K562 (cell line): Measurements from ENCODE around the gene GPS2. TPM values are rescaled to one million over a fixed set of nuclear protein-coding genes. Genes with fewer than 3 reads are reported as not detected.
A peak's percentile ranks its signal among the peaks of the same experiment; 100 is the strongest.

ENCODE experiments used
- ATF7 ChIP-seq: fragments of 450-650 bp; IDR thresholded peaks from 2 replicates; pipeline ENCODE4 v1.7.1; 2014; ENCODE audit warnings: mild to moderate bottlenecking, moderate library complexity
- BHLHE40 ChIP-seq: IDR thresholded peaks from 2 replicates; pipeline ENCODE4 v1.6.1; 2011; ENCODE audit warnings: low read length, improper control_type of control experiment
- ELF4 ChIP-seq: fragments of 450-650 bp; formaldehyde crosslinking; IDR thresholded peaks from 2 replicates; pipeline ENCODE4 v1.4.0; 2022; ENCODE audit warnings: missing genetic modification characterization
- FIP1L1 ChIP-seq: fragments of 200-400 bp; formaldehyde crosslinking; IDR thresholded peaks from 2 replicates; pipeline ENCODE4 v1.6.1; 2018; ENCODE audit warnings: mild to moderate bottlenecking, low read depth, low read length; ENCODE audit not compliant: poor library complexity, severe bottlenecking
- FOXM1 ChIP-seq, 2 experiments: fragments of 450-650 bp in 1 of 2; sonication (generic) in 1 of 2; formaldehyde crosslinking in 1 of 2; IDR thresholded peaks; 2 replicates each; pipeline versions ENCODE4 v1.6.1 to v1.9.0; 2017 to 2022; ENCODE audit warnings: low read depth in 2 of 2, mild to moderate bottlenecking in 2 of 2, missing genetic modification reagents in 1 of 2, moderate library complexity in 1 of 2
- GTF2E2 ChIP-seq: fragments of 200-800 bp; sonication (Bioruptor generic); IDR thresholded peaks from 2 replicates; pipeline ENCODE4 v1.6.1; 2016; ENCODE audit warnings: missing genetic modification characterization, missing compliant biosample characterization
- HMBOX1 ChIP-seq: sonication (generic); IDR thresholded peaks from 2 replicates; pipeline ENCODE4 v1.6.1; 2016
- HMGN3 ChIP-seq: IDR thresholded peaks from 2 replicates; pipeline ENCODE4 v1.6.1; 2011; ENCODE audit warnings: borderline replicate concordance, low read depth, mild to moderate bottlenecking, mixed read lengths, low read length; ENCODE audit not compliant: insufficient read length; ENCODE audit errors: extremely low read depth
- RBFOX2 ChIP-seq: fragments of 200-400 bp; formaldehyde crosslinking; IDR thresholded peaks from 2 replicates; pipeline ENCODE4 v1.6.1; 2017; ENCODE audit warnings: low read depth, mild to moderate bottlenecking, low read length, moderate library complexity
- SMAD3 ChIP-seq: fragments of 450-650 bp; formaldehyde crosslinking; conservative IDR thresholded peaks from 2 replicates; pipeline ENCODE4 v1.4.0; 2020; ENCODE audit warnings: mild to moderate bottlenecking
- SP2 ChIP-seq: IDR thresholded peaks from 2 replicates; pipeline ENCODE4 v1.6.1; 2011; ENCODE audit warnings: mild to moderate bottlenecking, low read depth, low read length, moderate library complexity; ENCODE audit not compliant: poor library complexity, severe bottlenecking; ENCODE audit errors: extremely low read depth
- TAF7 ChIP-seq: fragments of 450-650 bp; IDR thresholded peaks from 2 replicates; pipeline ENCODE4 v1.6.1; 2016; ENCODE audit warnings: missing genetic modification characterization, missing compliant biosample characterization
- TCF3 ChIP-seq: sonication (generic); formaldehyde crosslinking; IDR thresholded peaks from 2 replicates; pipeline ENCODE4 v1.4.0; 2020; ENCODE audit warnings: mild to moderate bottlenecking, missing genetic modification reagents
- TFAP4 ChIP-seq: sonication (generic); formaldehyde crosslinking; IDR thresholded peaks from 2 replicates; pipeline ENCODE4 v1.8.0; 2022; ENCODE audit warnings: missing genetic modification reagents, mild to moderate bottlenecking, moderate library complexity, borderline replicate concordance
- THAP7 ChIP-seq: fragments of 250-450 bp; sonication (Bioruptor Pico); IDR thresholded peaks from 2 replicates; pipeline ENCODE4 v1.5.0; 2021
- THRA ChIP-seq: fragments of 450-650 bp; IDR thresholded peaks from 2 replicates; pipeline ENCODE4 v1.6.1; 2017; ENCODE audit warnings: mild to moderate bottlenecking, moderate library complexity
- ZNF609 ChIP-seq: sonication (generic); formaldehyde crosslinking; IDR thresholded peaks from 2 replicates; pipeline ENCODE4 v1.8.1; 2023; ENCODE audit warnings: missing genetic modification reagents, mild to moderate bottlenecking, borderline replicate concordance
- polyA plus RNA-seq, 8 experiments: library from polyadenylated mRNA; depleted of rRNA in 4 of 8; stranded (reverse) in 5 of 8; unstranded in 3 of 8; fragments of >200 nt; fragmentation: Nextera tagmentation in 2 of 8; fragmentation: Illumina TruSeq in 1 of 8; extraction: Ambion mirVana in 2 of 8; extraction: Trizol in 1 of 8; gene quantifications; 2 replicates each; pipeline versions ENCODE4 v1.2.1 to v1.2.3, GENCODE V29; 2011 to 2014; ENCODE audit warnings: inconsistent platforms in 1 of 8, missing spikeins in 1 of 8
- total RNA-seq, 7 experiments: library from RNA; depleted of rRNA in 6 of 7; stranded (reverse); fragments of >200 nt in 6 of 7; fragmentation: Illumina TruSeq in 2 of 7; extraction: Trizol in 2 of 7; gene quantifications; 2 replicates each; pipeline versions ENCODE4 v1.2.1 to v1.2.3, GENCODE V29; 2011 to 2021; ENCODE audit warnings: low replicate concordance in 1 of 7

GPS2 gene
- total and polyA plus RNA-seq, 9 of the 15 experiments (the other 6 are each of a cell fraction or from before 2014, with no cell fraction given), result 18.3 to 75.7 (median 37.0) TPM

GRCh38 chr17:7314719-7315569 is at the start of gene GPS2 (continued):
- no peak for TF ChIP-seq SMAD3 (CRISPR knock-in tag)
- TF ChIP-seq HMBOX1, result no peak
- TF ChIP-seq TCF3, result no peak
- no peak for TF ChIP-seq GTF2E2
- no peak for TF ChIP-seq TAF7 (tag)
- TF ChIP-seq TFAP4, result peak; percentile 93
- TF ChIP-seq BHLHE40, result peak; percentile 68
- TF ChIP-seq FOXM1 (IDR thresholded peaks at IDR 0.05; ENCODE audit: low read depth), result no peak
- TF ChIP-seq FOXM1 (CRISPR knock-in tag; IDR thresholded peaks at IDR 0.05; ENCODE audit: low read depth), result no peak
- TF ChIP-seq RBFOX2, result peak; percentile 89
- no peak for TF ChIP-seq SP2
- 0 out of 2 replicates have a peak, but pooled peaks have one; percentile 38 for TF ChIP-seq ELF4
- TF ChIP-seq FIP1L1, result peak; percentile 85
- no peak for TF ChIP-seq THAP7
- TF ChIP-seq ZNF609 (CRISPR knock-in tag), result no peak
- TF ChIP-seq HMGN3, result peak; percentile 55
- peak; percentile 59 for TF ChIP-seq ATF7
- TF ChIP-seq THRA, result no peak
